ENCODE data around the gene EPO. TPM values are rescaled to one million over a fixed set of nuclear protein-coding genes. Genes with fewer than 3 reads are reported as not detected.

EPO gene
- total RNA-seq, 4 donors from 2014 or later = not detected

- TF ChIP-seq CTCF (IDR thresholded peaks at IDR 0.05; ENCODE audit: low read depth) = no peak
Measured at GRCh38 chr7:100726996-100727761, 6.9 kb downstream of the EPO start.

- no peak for TF ChIP-seq CTCF (IDR thresholded peaks at IDR 0.05; ENCODE audit: low read depth)
Measured at GRCh38 chr7:100728196-100728595, 7.9 kb downstream of the EPO start.

- TF ChIP-seq CTCF (IDR thresholded peaks at IDR 0.05; ENCODE audit: low read depth) = no peak
Measured at GRCh38 chr7:100730136-100730800, 10.0 kb downstream of the EPO start.

GRCh38 chr7:100731937-100732636 lies 11.8 kb downstream of the EPO start:
- TF ChIP-seq CTCF (IDR thresholded peaks at IDR 0.05; ENCODE audit: low read depth) = no peak

- TF ChIP-seq CTCF (IDR thresholded peaks at IDR 0.05; ENCODE audit: low read depth) = no peak
Measured at GRCh38 chr7:100735730-100736129, 15.5 kb downstream of the EPO start.

GRCh38 chr7:100736671-100737070 lies 16.4 kb downstream of the EPO start:
- TF ChIP-seq CTCF (IDR thresholded peaks at IDR 0.05; ENCODE audit: low read depth) = no peak

- TF ChIP-seq CTCF (IDR thresholded peaks at IDR 0.05; ENCODE audit: low read depth) = no peak
Measured at GRCh38 chr7:100739934-100740333, 19.7 kb downstream of the EPO start.
